Gastroesophageal sphincter (tissue), 3 donors: ENCODE results near the gene SULT4A1.

ENCODE experiments used
- EP300 ChIP-seq: sonication (generic); formaldehyde crosslinking; IDR thresholded peaks from one replicate; pipeline ENCODE4 v1.6.1; 2017; ENCODE audit warnings: antibody characterized with exemption, mild to moderate bottlenecking
- POLR2AphosphoS5 ChIP-seq: sonication (generic); formaldehyde crosslinking; IDR thresholded peaks from one replicate; pipeline ENCODE4 v1.6.1; 2017; ENCODE audit warnings: antibody characterized with exemption
- TF ChIP-seq, protein P1 (sequence below), 4 experiments: fragments of 200-600 bp in 2 of 4; fragments of 450-650 bp in 2 of 4; sonication (generic) in 1 of 4; IDR thresholded peaks; one replicate each; pipeline ENCODE4 v1.5.1; 2017 to 2019; ENCODE audit warnings: antibody characterized with exemption in 4 of 4, mild to moderate bottlenecking in 2 of 4, moderate library complexity in 2 of 4

DNA sequence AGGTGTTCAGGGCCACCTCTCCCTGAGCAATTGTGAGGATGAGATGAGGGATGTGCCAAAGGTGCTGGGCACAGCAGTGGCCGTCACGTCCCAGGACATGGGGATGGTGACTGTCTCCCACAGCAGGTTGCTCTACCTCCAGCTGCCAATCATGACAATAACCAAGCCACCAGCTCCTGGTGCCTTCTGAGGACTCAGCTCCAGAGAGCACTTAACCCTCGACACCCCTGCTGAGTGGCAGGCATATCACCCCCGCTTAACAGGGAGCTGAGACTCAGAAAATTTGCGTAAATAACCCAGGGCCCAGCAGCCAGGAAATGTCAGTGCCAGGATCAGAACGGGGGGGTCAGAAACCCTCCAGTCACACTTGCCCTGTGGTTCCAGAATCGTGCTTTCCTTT, 37.9 kb upstream of the SULT4A1 start:
- TF ChIP-seq, protein P1, sequence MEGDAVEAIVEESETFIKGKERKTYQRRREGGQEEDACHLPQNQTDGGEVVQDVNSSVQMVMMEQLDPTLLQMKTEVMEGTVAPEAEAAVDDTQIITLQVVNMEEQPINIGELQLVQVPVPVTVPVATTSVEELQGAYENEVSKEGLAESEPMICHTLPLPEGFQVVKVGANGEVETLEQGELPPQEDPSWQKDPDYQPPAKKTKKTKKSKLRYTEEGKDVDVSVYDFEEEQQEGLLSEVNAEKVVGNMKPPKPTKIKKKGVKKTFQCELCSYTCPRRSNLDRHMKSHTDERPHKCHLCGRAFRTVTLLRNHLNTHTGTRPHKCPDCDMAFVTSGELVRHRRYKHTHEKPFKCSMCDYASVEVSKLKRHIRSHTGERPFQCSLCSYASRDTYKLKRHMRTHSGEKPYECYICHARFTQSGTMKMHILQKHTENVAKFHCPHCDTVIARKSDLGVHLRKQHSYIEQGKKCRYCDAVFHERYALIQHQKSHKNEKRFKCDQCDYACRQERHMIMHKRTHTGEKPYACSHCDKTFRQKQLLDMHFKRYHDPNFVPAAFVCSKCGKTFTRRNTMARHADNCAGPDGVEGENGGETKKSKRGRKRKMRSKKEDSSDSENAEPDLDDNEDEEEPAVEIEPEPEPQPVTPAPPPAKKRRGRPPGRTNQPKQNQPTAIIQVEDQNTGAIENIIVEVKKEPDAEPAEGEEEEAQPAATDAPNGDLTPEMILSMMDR (IDR thresholded peaks at IDR 0.05): no peak
- no peak for TF ChIP-seq EP300
- TF ChIP-seq POLR2AphosphoS5: no peak
